ENCODE measurements around the gene SAPCD2.

The SAPCD2 gene

DNA sequence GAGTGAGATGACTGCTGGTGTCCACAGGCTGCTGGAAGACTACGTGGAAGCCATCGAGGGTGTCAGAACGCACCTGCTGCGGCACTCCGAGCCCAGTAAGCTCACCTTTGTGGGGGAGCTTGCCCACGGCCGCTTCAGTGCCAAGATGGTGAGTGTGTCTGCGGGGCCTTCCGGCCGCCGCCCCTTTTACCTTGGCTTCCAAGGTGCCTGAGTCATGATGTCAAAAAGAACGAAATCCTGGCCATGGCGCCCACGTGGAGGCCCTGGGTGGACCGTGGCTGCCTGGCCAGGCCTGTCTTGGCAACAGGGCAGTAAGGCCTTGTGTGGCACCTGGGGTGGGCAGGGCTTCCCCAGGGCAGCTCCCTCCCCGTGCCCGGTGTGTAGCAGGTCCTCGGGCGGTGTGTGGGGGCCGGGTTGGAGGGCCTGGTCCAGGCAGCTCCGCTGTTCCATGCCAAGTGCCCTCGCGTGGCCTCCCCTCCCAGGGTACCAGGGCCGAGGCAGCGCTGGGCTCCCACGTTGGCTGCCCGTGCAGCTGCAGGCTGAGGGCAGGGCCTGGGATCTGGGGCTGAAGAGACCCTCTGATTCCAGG, 36.4 kb upstream of the SAPCD2 start:
- H3K9me3 ChIP-seq (ENCODE audit: control insufficient read depth in 2 of 2, low read length in 2 of 2), result no peaks in the 10 kb centered on the region
- peaks cover 35 to 46% of the 10 kb centered on the region in 2 donors for H3K36me3 ChIP-seq (ENCODE audit: control insufficient read depth in 2 of 2, insufficient read depth in 2 of 2, low read length in 2 of 2)
- no peak overlapping the region for H3K27ac ChIP-seq (ENCODE audit: low read length)
- H3K27me3 ChIP-seq (ENCODE audit: control insufficient read depth in 1 of 2, insufficient read depth in 2 of 2, low read length in 2 of 2), result no peaks in the 10 kb centered on the region
- no peaks in the 10 kb centered on the region for H3K4me1 ChIP-seq (ENCODE audit: control insufficient read depth, insufficient read depth, low read length)
- H3K4me3 ChIP-seq (ENCODE audit: low read length in 2 of 2), result no peak overlapping the region
- H3K9ac ChIP-seq (ENCODE audit: low read length in 2 of 2), result no peak overlapping the region

DNA sequence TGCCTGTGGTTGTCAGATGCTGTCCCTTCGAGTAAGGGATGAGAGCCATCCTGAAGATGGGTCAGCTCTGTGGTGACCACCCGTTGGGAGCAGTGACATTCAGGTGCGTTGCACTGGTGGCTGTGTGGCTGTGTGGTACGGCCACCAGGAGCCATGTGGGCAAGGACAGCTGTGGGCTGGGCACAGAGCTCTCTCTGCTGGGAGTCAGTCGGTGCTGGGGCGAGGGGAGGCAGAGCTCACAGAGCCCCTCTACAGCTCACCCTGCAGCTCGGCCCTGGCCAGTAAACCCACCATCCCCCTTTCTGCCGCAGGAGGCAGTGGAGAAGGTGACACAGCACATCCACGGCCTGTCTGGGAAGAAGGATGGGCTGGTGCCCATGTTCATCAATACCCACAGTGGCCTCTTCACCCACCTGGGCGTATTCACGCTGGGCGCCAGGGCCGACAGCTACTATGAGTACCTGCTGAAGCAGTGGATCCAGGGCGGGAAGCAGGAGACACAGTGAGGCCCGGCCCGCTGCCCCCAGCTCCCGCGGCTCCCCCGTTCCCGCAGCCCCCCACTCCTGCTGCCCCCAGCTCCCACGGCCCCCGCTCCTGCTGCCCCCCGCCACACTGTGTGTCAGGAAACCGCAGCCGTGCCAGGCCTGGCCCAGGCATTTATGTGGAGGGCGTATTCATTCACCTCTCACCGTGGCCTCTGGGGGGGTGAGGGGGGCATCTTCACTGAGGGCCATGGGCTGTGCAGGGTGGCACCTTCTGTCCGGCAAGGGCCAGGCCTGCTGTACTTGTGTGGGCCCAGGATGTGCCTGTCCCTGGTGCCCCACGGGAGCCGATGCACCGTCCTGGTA, 35.7 kb upstream of the SAPCD2 start:
- no peak overlapping the region for H3K4me3 ChIP-seq (ENCODE audit: low read length in 2 of 2)
- H3K27ac ChIP-seq (ENCODE audit: low read length), result no peak overlapping the region
- H3K9me3 ChIP-seq (ENCODE audit: control insufficient read depth in 2 of 2, low read length in 2 of 2), result no peaks in the 10 kb centered on the region
- no peaks in the 10 kb centered on the region for H3K4me1 ChIP-seq (ENCODE audit: control insufficient read depth, insufficient read depth, low read length)
- H3K9ac ChIP-seq (ENCODE audit: low read length in 2 of 2), result no peak overlapping the region
- H3K27me3 ChIP-seq (ENCODE audit: control insufficient read depth in 1 of 2, insufficient read depth in 2 of 2, low read length in 2 of 2), result no peaks in the 10 kb centered on the region
- peaks cover 42 to 53% of the 10 kb centered on the region in 2 donors for H3K36me3 ChIP-seq (ENCODE audit: control insufficient read depth in 2 of 2, insufficient read depth in 2 of 2, low read length in 2 of 2)

DNA sequence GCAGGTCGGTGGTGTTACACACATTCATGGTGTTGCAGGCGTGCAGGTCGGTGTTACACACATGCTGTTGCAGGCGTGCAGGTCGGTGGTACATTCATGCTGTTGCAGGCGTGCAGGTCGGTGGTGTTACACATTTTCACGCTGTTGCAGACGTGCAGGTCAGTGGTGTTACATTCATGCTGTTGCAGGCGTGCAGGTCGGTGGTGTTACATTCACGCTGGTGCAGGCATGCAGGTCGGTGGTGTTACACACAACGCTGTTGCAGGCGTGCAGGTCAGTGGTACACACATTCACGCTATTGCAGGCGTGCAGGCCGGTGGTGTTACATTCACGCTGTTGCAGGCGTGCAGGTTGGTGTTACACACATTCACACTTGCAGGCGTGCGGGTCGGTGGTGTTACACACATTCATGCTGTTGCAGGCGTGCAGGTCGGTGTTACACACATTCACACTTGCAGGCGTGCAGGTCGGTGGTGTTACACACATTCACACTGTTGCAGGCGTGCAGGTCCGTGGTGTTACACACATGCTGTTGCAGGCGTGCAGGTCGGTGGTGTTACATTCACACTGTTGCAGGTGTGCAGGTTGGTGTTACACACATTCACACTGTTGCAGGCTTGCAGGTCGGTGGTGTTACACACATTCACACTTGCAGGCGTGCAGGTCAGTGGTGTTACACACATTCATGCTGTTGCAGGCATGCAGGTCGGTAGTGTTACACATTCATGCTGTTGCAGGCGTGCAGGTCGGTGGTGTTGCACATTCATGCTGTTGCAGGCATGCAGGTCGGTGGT, 33.0 kb upstream of the SAPCD2 start:
- Histone ChIP-seq H3K27ac (ENCODE audit: low read length) (no peak overlapping the region), H3K9ac (ENCODE audit: low read length in 2 of 2) (no peak overlapping the region), H3K36me3 (ENCODE audit: control insufficient read depth in 2 of 2, insufficient read depth in 2 of 2, low read length in 2 of 2) (peaks cover 53 to 59% of the 10 kb centered on the region in 2 donors), H3K4me3 (ENCODE audit: low read length in 2 of 2) (no peak overlapping the region), H3K9me3 (ENCODE audit: control insufficient read depth in 2 of 2, low read length in 2 of 2) (no peaks in the 10 kb centered on the region), H3K4me1 (ENCODE audit: control insufficient read depth, insufficient read depth, low read length) (no peaks in the 10 kb centered on the region), H3K27me3 (ENCODE audit: control insufficient read depth in 1 of 2, insufficient read depth in 2 of 2, low read length in 2 of 2) (no peaks in the 10 kb centered on the region)

DNA sequence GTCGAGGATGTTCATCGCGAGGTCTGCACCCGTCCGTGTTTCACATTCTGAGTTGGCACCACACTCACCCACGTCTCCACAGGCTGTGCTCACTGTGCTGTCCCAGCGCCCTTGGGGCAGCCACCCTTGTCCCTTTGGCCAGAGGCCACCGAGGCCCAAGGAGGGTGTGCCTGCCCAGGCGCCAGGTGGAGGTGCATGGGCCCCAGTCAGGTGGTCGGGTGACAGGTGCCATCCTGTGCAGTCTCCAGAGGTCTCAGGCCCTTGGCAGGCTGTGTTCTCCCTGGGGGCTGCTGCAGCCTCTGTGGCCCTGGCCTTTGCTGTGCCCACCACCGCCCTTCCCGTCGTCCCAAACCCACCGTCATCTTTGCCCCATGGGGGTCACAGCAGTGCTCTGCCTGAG, 28.9 kb upstream of the SAPCD2 start:
- Histone ChIP-seq H3K9me3 (ENCODE audit: control insufficient read depth in 2 of 2, low read length in 2 of 2) (no peaks in the 10 kb centered on the region), H3K36me3 (ENCODE audit: control insufficient read depth in 2 of 2, insufficient read depth in 2 of 2, low read length in 2 of 2) (peaks cover 59 to 61% of the 10 kb centered on the region in 2 donors)

GRCh38 chr9:137097761-137098462, 27.6 kb upstream of the SAPCD2 start:
- H3K36me3 ChIP-seq (ENCODE audit: control insufficient read depth in 2 of 2, insufficient read depth in 2 of 2, low read length in 2 of 2), result peaks cover 48 to 49% of the 10 kb centered on the region in 2 donors
- H3K9ac ChIP-seq (ENCODE audit: low read length in 2 of 2), result no peak overlapping the region

More for the DNA sequence above, 28.9 kb upstream of the SAPCD2 start:
- no peaks in the 10 kb centered on the region for H3K4me1 ChIP-seq (ENCODE audit: control insufficient read depth, insufficient read depth, low read length)
- H3K27me3 ChIP-seq (ENCODE audit: control insufficient read depth in 1 of 2, insufficient read depth in 2 of 2, low read length in 2 of 2), result no peaks in the 10 kb centered on the region
- H3K27ac ChIP-seq (ENCODE audit: low read length), result no peak overlapping the region
- H3K4me3 ChIP-seq (ENCODE audit: low read length in 2 of 2), result no peak overlapping the region
- H3K9ac ChIP-seq (ENCODE audit: low read length in 2 of 2), result no peak overlapping the region

GRCh38 chr9:137096785-137097546, 26.6 kb upstream of the SAPCD2 start:
- H3K4me3 ChIP-seq (ENCODE audit: low read length in 2 of 2), result no peak overlapping the region
- H3K4me1 ChIP-seq (ENCODE audit: control insufficient read depth, insufficient read depth, low read length), result no peaks in the 10 kb centered on the region
- H3K27me3 ChIP-seq (ENCODE audit: control insufficient read depth in 1 of 2, insufficient read depth in 2 of 2, low read length in 2 of 2), result no peaks in the 10 kb centered on the region
- no peaks in the 10 kb centered on the region for H3K9me3 ChIP-seq (ENCODE audit: control insufficient read depth in 2 of 2, low read length in 2 of 2)
- no peak overlapping the region for H3K27ac ChIP-seq (ENCODE audit: low read length)
- no peak overlapping the region for H3K9ac ChIP-seq (ENCODE audit: low read length in 2 of 2)
- peaks cover 38 to 43% of the 10 kb centered on the region in 2 donors for H3K36me3 ChIP-seq (ENCODE audit: control insufficient read depth in 2 of 2, insufficient read depth in 2 of 2, low read length in 2 of 2)

More at GRCh38 chr9:137097761-137098462, 27.6 kb upstream of the SAPCD2 start:
- Histone ChIP-seq H3K9me3 (ENCODE audit: control insufficient read depth in 2 of 2, low read length in 2 of 2) (no peaks in the 10 kb centered on the region), H3K4me3 (ENCODE audit: low read length in 2 of 2) (no peak overlapping the region), H3K27ac (ENCODE audit: low read length) (no peak overlapping the region), H3K4me1 (ENCODE audit: control insufficient read depth, insufficient read depth, low read length) (no peaks in the 10 kb centered on the region), H3K27me3 (ENCODE audit: control insufficient read depth in 1 of 2, insufficient read depth in 2 of 2, low read length in 2 of 2) (no peaks in the 10 kb centered on the region)

DNA sequence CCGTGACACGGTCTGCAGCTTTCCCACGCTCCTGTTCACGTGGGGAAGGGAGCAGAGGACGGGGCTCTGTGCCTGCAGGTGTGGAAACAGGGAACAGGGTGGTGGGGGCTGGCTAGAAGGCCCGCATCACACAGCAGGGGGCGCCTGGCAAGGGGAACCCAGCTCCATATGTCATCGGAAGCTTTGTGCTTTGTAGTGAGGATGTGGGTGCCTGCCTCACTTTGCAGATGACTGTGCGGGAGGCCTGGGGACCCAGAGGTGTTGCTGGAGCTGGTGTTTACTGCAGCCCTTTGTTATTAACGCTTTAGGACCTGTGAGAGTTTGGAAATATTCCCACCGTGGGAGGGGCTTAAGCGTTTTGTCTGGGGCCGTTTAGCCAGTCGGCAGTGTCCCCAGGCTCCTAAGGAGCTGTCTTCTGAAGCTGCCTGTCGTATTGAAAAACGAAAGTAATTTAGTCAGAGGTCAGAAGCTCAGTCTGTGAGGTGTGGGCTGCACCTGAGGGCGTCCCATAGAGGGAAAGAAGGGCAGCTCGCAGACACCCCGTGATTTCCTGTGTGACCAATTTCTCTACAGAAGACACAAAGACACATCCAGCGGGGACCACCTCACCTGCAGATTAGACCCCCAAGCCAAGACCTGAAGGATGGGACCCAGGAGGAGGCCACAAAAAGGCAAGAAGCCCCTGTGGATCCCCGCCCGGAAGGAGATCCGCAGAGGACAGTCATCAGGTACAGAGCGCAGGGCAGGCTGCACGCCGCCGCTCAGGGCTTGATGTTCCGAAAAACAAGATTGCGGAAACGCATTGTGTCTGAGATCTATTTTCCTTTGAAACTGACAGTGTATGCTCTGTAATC, 25.5 kb upstream of the SAPCD2 start:
- H3K27me3 ChIP-seq (ENCODE audit: control insufficient read depth in 1 of 2, insufficient read depth in 2 of 2, low read length in 2 of 2), result no peaks in the 10 kb centered on the region
- peaks cover 30 to 36% of the 10 kb centered on the region in 2 donors for H3K36me3 ChIP-seq (ENCODE audit: control insufficient read depth in 2 of 2, insufficient read depth in 2 of 2, low read length in 2 of 2)
- H3K9me3 ChIP-seq (ENCODE audit: control insufficient read depth in 2 of 2, low read length in 2 of 2), result no peaks in the 10 kb centered on the region
- no peaks in the 10 kb centered on the region for H3K4me1 ChIP-seq (ENCODE audit: control insufficient read depth, insufficient read depth, low read length)
- no peak overlapping the region for H3K4me3 ChIP-seq (ENCODE audit: low read length in 2 of 2)
- H3K27ac ChIP-seq (ENCODE audit: low read length), result no peak overlapping the region
- H3K9ac ChIP-seq (ENCODE audit: low read length in 2 of 2), result no peak overlapping the region

GRCh38 chr9:137089232-137089947, 19.0 kb upstream of the SAPCD2 start:
- H3K36me3 ChIP-seq (ENCODE audit: control insufficient read depth in 2 of 2, insufficient read depth in 2 of 2, low read length in 2 of 2), result peaks cover 4 to 12% of the 10 kb centered on the region in 2 donors
- no peak overlapping the region for H3K4me3 ChIP-seq (ENCODE audit: low read length in 2 of 2)
- no peaks in the 10 kb centered on the region for H3K9me3 ChIP-seq (ENCODE audit: control insufficient read depth in 2 of 2, low read length in 2 of 2)
- H3K27ac ChIP-seq (ENCODE audit: low read length), result no peak overlapping the region
- H3K9ac ChIP-seq (ENCODE audit: low read length in 2 of 2), result no peak overlapping the region
- H3K27me3 ChIP-seq (ENCODE audit: control insufficient read depth in 1 of 2, insufficient read depth in 2 of 2, low read length in 2 of 2), result no peaks in the 10 kb centered on the region
- H3K4me1 ChIP-seq (ENCODE audit: control insufficient read depth, insufficient read depth, low read length), result peaks cover 14% of the 10 kb centered on the region

DNA sequence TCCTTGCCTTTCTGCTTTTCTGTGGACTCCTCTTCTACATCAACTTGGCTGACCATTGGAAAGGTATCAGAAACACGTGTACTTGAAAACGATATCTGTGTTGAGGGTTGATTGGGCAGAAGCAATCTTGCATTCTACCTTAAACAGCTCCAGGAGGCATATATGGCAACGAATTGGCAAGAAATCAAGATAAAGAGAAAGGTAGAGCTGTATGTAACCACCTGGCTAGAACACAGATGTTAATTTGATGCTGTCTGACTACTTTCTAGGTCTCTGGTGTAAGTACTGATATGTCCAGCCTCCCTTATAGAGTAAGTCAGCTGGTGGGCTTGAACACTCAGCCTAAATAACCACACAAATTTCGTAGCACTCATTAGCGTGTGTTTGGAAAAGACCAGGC, 17.8 kb upstream of the SAPCD2 start:
- Histone ChIP-seq H3K4me3 (ENCODE audit: low read length in 2 of 2) (peak overlapping the region in 1 of 2 donors; percentile 82), H3K9ac (ENCODE audit: low read length in 2 of 2) (no peak overlapping the region), H3K27ac (ENCODE audit: low read length) (no peak overlapping the region), H3K36me3 (ENCODE audit: control insufficient read depth in 2 of 2, insufficient read depth in 2 of 2, low read length in 2 of 2) (peaks cover 4 to 12% of the 10 kb centered on the region in 2 donors), H3K27me3 (ENCODE audit: control insufficient read depth in 1 of 2, insufficient read depth in 2 of 2, low read length in 2 of 2) (no peaks in the 10 kb centered on the region), H3K9me3 (ENCODE audit: control insufficient read depth in 2 of 2, low read length in 2 of 2) (no peaks in the 10 kb centered on the region), H3K4me1 (ENCODE audit: control insufficient read depth, insufficient read depth, low read length) (peaks cover 19% of the 10 kb centered on the region)

Measured in stomach smooth muscle (tissue), 2 donors.